Mammary epithelial cell (primary cell): ENCODE data around the gene TMEM219.

Source experiments
- CTCF ChIP-seq, 2 donors: IDR thresholded peaks in 1 of 2; conservative IDR thresholded peaks in 1 of 2; 2 replicates each; pipeline ENCODE4 v1.5.1; 2011 to 2012; ENCODE audit warnings: inconsistent platforms in 2 of 2, low read length in 2 of 2, mild to moderate bottlenecking in 2 of 2, control low read depth in 1 of 2, low read depth in 1 of 2; ENCODE audit not compliant: insufficient read depth in 1 of 2; ENCODE audit errors: extremely low read depth in 1 of 2
- EZH2 ChIP-seq: IDR thresholded peaks from 2 replicates; pipeline ENCODE4 v1.6.1; 2012; ENCODE audit warnings: low read length, inconsistent platforms, borderline replicate concordance

GRCh38 chr16:29992344-29992967 lies 30.6 kb downstream of the TMEM219 start:
- TF ChIP-seq CTCF (conservative IDR thresholded peaks at IDR 0.05 in 1 of 2, IDR thresholded peaks at IDR 0.05 in 1 of 2; ENCODE audit: extremely low read depth in 1 of 2, insufficient read depth in 1 of 2, low read depth in 1 of 2, low read length in 2 of 2) (no peak), EZH2 (no peak)
